HG02885 (cell line): ENCODE data around the gene GFRA1.
"Not testable (repeated sequence)": the region's sequence is repeated elsewhere in the genome, so short reads cannot be mapped to it uniquely, and the experiment has no call there.

Experiments
- ATAC-seq: cut with Tn5 transposase; IDR thresholded peaks from one replicate; pipeline ENCODE4 v1.9.1; 2021; ENCODE audit warnings: mild to moderate bottlenecking; ENCODE audit not compliant: unreplicated experiment, poor library complexity

The GFRA1 gene

DNA sequence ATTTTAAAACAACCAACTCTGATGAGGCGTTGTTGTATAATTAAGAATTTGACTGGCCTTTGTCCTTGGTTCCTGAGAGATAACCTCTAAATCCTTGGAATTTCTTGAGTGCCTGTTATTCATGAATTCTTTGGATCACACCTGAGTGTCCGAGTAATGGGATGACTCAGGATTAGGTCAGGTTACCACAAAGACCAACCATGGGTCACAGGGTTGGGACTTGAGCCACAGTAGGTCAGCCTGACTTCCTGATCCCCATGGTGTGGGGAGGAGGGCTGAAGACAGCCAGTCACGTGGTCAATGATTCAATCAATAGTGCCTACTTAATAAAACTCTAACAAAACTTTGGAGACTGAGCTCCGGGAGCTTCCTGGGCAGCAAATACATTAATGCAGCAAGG is 192.5 kb downstream of the GFRA1 start:
- no peak for ATAC-seq

DNA sequence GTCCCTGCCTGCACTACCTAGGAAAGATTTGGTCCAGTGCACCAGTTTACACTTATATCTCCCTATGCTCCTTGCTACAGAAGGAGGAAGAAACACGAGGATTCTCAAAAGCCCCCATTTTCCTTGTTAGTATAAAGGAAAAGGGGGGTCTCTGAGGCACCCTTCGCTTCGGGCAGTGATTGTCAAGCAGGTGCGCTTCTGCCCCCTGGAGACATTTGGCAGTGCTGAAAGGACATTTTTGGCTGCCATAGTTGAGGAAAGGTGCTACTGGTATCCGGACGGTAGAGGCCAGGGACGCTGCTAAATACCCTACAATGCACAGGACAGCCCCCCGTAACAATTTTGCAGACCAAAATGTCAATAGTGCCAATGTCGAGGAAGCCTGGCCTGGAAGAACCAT is 193.7 kb downstream of the GFRA1 start:
- no peak for ATAC-seq

DNA sequence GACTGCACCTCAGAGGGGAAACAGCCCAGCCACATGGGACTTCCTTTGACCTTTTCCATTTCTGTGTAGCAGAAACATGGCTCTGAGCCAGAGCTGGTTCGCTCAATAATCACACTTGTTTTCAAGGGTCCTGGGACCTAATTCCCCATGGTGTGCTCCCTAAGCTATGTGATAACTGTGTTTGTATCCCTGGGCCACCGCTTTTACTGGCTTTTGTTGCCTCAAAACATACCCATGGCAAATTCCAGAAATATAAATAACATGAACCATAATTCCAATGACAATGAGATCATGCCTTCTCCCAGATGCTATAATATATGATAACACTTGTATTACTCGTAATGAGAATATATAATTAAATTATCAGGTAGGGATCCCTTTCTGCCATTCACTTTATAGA is 196.4 kb downstream of the GFRA1 start:
- ATAC-seq, result no peak

DNA sequence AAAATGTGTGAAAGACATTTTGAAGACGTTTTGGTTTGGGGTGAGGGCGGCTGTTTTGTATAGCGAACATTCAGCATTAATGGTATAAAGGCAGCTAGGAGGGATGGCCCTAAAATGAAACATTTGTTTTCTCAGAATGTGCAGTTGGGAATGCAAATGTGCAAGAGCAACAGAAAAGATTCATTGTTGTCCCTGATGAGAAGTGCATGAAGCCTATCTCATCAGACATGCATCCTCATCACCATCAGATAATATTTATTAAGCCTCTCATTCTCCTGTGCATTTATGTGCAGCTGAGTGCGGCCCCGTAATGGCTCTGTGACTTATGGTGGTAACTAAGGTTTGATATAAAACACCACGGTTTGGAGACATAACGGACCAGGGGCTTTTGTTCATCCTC is 199.5 kb downstream of the GFRA1 start:
- no peak for ATAC-seq

DNA sequence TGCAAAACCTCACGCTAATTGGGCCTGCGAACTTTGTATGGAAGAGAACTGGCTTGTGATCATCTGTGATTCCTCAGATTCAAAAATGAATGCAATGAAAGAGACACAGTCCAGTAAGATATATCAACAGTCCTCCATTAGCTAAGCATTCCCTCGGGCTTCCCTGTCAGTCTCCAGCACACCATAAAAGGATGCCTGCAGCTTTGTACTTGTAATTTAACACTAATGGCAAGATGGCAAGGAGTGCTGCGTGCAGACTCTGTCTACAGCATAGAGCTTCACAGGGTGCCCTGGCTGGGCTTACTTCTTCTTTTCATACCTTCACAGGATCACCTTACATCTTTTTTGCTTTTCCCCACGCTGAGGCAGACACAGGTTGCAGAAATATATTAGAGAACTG is 200.0 kb downstream of the GFRA1 start:
- ATAC-seq, result no peak

DNA sequence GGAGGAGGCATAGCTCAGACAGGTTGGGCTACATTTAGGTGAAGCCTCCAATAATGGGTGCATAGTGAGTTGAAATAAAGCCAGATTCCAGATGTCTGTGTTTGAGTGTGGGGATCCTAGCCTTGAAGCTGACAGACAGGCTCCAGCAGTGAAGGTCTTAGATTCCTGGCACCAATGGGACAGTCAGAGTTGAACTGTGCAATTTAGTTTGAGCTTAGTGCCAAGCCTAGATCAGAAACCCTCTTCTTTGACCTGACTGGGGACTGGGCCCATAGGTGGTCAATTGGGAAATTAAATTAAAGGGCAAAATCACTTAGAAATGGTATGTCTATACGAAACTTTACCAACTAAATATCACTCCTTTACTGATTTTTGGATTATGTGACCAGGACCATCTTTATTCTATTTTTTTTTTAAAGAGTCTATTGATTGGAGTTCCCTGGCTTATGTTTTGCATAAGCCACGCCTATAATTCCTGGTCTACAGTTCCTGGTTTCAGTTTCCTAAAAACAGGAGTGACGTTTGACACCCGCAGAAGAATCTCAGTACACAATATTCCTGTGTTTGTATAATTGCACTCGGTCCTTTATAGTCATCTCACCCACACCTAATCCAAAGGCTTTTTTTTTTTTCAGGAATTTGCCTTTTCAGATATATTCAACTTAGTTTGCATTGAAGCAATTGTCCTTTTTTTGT is 201.4 kb downstream of the GFRA1 start:
- ATAC-seq, result no peak

DNA sequence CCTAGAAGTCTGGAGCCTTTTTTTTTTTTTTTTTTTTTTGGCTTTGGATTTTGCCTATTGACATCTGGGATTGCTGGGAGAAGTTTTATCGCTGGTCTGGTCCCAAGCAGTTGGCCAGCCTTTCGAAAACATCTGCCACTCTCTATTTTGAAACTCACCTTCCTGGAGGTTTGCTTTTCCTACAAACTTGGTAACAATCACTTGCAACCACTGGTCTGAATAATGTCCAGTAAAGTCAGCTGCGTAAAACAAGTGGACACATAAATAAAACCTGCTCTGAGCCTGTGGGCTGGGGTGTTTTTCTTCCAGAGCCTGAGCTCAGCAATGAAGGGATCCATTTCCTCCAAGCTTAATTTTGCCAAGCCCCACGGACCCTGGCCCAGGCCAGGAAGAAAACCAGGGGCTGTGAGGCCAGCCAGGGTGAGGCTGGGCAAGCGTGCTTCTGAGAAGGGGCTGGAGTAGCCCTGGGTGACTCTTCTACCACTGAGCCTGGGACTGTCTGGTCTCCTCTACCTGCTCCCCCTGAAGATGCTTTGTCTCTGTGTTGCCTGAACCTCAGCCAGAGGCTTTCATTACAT is 202.2 kb downstream of the GFRA1 start:
- no peak for ATAC-seq

DNA sequence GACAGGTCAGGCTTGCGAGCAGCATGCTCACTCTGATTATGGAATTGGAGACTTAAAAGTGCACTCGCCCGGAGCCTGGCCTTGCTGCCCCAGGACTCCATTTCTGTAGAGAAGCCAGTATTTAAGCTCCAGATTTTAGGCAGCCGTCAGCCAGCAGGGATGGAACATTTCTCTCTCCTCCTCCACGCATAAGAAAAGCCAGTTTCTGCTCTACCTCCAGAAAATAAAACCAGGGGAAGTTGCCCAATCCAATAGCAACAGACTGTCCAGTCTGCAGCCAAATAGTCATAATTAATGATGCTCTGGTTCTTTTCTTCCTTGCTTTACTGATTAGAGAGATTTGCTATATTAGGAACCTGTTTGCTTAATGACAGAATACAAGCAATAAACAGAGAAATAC is 203.2 kb downstream of the GFRA1 start:
- ATAC-seq, result no peak

DNA sequence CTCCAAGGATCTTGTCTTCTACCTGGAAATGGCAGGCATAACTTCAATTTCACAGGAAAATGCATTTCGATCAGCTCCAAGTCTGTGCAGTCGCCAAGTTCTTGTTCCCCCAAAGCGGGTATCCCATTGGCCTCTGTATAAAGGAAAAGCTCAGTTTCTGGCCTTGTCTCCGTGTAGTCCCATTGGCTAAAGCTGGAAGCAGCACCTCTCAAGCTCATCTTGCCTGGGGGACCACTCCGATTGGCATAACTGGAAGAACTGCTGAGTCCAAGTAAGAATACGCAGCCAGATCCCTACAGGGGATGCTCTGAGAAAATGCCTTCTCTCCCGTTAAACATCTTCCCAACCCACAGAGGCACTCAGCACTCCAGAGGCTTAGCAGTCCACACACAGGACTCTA is 205.2 kb downstream of the GFRA1 start:
- ATAC-seq, result no peak

DNA sequence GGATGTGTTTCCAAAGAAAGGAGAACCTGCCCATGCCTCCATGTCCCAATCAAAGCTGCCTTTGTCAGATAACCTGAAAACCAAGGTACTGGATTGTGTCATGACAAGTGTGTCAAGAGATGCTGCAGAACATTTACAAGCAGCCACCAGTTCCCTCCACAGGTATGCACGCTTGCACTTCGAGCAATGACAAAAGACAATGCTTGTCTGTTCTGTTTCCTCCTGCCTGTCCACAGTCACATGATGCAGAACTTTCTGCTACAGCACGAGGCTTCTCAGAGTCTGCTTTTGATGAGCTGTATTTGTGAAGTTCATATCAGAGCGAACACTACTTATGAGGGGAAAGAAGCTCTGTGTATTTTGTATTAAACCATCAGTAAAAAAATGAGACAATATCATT is 209.9 kb downstream of the GFRA1 start:
- ATAC-seq, result no peak

DNA sequence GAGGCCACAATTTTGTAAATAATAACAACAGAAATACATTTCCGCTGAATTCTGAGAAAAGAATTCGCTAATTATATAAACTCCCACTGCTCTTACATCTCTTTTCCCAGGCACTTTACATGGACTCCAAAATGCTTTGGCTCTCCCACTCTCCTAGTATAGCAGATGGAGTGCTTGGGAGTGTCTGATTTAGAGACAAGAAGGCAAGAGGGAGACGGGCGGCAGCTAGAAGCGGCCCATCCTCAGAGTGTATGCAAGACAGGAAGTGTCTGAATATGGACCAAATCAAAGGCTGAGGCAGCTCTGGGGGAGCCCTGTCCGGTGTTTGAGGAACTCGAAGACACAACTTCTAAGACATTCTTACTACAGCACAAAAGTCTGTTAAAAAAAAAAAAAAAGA is 212.1 kb downstream of the GFRA1 start:
- ATAC-seq, result no peak

DNA sequence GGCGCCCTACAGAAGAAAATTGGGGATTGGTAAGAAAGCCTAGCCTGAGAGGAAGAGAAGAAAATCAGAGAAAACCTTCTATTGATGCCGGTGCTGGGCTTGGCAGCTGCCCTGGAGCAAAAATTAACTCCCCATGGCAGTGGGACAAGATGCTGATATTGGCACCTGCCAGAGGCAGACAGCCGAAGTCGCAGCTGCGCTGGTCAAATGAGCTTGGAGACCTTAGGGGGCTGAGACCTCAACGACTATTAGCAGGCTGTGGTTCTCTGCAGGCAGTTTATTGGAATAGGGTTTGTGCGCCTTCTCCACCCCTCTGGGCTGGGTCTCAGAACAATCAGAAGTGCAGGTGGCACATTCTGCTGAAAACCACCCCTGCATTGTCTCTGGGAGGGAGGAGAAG is 213.7 kb downstream of the GFRA1 start:
- ATAC-seq, result no peak

DNA sequence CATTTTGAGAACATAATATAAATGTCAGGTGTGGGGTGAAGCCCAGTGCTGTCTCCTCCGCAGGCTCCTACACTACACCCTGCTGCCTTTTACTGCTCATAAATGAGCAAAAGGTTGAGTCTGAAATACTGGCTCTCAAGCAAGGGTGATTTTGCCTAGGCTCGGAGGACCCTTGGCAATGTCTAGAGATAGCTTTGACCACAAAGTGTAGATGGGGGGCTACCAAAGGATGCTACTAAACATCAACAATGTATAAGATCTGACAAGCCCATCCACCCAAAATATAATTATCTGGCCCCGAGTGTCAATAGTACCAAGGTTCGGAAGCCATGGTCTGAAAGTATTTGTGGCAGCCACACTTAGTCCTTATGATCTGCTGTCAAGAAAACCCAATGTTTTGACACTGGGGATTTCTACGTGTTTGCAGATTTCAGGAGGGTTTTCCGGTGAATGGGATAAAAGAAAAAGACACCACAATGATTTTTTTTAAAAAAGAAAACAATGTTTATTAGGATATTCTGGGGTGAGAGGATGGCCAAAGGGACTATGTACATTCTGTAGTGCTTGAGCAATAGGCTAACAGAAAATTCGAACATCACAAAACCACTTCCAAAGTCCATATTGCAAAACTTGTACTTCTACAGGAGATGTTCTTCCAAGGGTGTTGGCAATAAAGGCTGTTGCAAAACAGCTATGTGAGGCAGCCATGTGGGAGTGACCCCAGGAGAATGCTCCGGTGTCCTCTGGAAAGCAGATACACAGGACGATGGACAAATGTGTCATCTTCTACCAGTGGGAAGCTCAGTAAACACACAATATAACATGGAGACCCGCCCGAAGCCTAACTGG is 216.3 kb downstream of the GFRA1 start:
- ATAC-seq, result no peak

DNA sequence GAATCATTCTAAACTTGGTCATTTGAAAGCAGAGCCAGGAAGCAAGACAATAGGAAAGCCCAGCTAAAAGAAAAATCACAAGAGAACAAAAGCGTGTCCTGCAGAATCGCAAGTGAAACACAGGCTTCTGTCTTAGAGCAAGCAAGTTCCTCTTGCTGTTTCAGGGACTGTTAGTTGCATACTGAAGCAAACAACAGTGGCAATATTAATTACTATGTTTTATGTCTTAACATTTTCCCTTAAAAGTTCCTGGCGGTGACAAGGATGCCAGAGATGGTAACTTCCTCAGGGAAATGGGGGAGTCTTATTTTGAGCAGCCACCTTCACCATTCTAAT is 217.1 kb downstream of the GFRA1 start:
- no peak for ATAC-seq

DNA sequence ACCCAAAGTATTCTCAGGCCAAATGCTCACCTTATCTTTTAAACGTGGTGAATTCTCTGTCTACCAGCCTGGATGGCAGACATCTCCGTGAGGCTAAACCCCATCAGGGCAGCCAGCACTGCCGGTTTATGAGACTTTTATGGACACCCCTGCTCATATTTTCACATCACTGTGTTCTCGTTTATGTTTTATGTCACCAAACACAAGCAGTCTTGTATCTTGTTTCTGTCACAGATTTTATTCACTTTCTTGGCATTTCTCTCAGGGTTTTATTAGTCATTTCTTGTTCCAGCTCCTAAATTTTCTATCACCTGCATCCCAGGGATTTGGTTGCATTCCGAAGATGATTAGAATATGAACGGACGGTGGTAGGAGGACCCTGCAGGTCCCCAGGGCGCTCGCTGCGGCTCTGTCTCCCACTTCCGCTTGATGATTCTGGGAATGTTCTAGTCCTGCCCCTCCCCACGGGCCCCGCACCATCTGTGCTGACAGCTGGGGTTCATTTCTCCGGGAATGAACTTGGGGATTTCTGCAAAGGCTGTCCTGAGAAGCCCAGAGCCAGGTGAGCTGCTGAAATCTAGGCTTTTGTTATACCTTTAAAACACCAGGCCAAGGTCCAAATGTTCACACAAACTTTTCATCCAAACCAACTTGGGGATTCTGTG is 217.6 kb downstream of the GFRA1 start:
- ATAC-seq, result no peak

DNA sequence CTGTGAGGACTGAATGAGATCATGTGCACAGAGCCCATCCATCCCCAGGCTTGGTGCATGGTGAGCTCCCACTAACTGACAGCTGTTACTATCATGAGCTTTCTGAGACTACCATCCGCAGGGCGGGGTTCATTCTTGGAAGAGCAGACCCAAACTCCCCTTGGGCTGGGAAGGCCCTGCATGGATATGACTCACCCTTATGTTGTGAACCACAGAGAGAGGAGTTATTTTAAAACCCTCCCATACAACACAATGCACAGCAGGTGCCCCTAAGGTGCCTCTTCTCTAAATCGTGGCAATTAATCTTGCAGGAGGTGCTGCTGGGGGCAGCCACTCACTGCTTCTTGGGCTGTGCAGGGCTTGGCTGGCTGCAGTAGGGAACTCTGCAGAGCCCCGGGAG is 219.1 kb downstream of the GFRA1 start:
- ATAC-seq, result no peak

DNA sequence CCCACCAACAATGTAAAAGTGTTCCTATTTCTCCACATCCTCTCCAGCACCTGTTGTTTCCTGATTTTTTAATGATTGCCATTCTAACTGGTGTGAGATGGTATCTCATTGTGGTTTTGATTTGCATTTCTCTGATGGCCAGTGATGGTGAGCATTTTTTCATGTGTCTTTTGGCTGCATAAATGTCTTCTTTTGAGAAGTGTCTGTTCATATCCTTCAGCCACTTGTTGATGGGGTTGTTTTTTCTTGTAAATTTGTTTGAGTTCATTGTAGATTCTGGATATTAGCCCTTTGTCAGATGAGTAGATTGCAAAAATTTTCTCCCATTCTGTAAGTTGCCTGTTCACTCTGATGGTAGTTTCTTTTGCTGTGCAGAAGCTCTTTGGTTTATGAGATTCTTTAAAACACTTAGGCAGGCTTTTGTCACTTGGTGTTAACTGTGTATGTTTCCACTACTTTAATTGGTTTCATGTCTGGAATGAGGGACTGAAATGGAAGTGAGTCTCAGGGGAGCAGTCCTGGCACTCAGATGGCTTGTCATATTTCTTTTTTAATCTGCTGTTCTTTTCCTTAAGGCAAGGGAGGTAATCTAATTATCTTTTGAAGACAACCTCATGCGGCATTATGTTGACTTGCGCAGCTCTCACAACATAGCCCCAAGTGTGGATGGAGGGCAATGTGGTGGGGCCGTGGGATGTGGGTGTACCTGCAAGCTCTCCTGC is 219.8 kb downstream of the GFRA1 start:
- ATAC-seq, result not testable (repeated sequence)

DNA sequence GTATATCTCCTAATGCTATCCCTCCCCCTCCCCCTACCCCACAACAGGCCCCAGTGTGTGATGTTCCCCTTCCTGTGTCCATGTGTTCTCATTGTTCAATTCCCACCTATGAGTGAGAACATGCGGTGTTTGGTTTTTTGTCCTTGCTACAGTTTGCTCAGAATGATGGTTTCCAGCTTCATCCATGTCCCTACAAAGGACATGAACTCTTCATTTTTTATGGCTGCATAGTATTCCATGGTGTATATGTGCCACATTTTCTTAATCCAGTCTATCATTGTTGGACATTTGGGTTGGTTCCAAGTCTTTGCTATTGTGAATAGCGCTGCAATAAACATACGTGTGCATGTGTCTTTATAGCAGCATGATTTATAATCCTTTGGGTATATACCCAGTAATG is 220.5 kb downstream of the GFRA1 start:
- not testable (repeated sequence) for ATAC-seq

DNA sequence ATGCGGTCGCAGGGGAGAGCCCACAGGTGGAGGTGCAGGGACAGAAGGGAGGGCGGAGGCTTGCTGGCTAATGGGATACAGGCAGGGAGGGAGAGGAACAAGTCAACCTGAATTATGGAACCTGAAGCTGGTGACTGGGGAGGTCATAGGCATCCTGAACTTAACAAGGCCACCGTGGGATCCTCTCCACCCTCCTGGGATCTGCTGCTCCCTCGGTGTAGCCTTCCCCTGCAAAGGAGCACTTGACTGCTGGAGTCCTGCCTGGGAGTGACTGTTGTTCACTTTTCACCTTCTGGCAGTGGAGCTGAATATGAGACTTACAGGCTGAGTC is 223.1 kb downstream of the GFRA1 start:
- ATAC-seq, result no peak

DNA sequence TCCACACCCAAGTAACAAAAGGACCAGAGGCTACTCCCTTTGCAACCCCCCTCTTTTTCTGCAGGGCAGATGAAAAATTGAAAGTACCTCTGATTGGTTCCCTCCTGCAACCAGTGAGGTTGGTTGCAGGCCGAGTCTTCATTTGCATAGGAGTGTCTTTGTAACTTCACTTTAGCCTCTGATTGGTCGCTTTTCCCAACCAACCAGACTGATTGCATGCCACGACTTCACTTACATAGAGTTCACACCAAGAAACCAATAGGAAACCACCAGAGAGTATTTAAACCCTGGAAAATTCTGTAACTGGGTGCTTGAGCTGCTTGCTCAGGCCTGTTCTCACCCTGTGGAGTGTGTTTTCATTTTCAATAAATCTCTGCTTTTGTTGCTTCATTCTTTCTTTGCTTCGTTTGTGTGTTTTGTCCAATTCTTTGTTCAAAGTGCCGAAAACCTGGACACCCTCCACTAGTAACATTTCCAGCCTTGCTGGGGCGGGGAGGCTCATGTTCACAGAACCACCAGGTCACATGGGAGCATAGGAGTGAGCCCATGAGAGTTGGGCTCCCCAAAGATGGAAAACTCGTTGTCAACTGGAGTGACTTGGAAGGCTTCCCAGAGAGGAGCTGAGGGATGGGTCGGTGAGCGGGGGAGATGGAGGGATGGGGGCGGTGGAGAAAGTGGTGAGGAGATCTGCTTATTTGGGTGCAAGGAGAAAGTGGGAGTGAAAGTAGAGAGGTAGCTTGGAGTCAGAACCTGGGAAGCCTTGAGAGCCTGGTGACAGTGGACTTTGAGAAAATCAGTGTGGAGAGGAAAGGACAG is 223.6 kb downstream of the GFRA1 start:
- no peak for ATAC-seq
